CD4-positive, alpha-beta T cell (primary cell): ENCODE measurements around the gene PATJ. TPM values are rescaled to one million over a fixed set of nuclear protein-coding genes. Genes with fewer than 3 reads are reported as not detected.

Experiments
- ATAC-seq: fragments of 200-7000 bp; cut with Tn5 transposase; one replicate; pipeline ENCODE4 v1.10.0; 2022; ENCODE audit warnings: mild to moderate bottlenecking; ENCODE audit not compliant: poor library complexity
- CTCF ChIA-PET: fragments of 350-600 bp; sonication (Branson Sonifier 250); formaldehyde crosslinking; loops from one replicate; lab custom pipeline; 2021; ENCODE audit warnings: antibody characterized with exemption, inconsistent platforms; lab: Charles Lee
- POLR2A ChIA-PET: fragments of 350-600 bp; sonication (Branson Sonifier 250); formaldehyde crosslinking; loops from one replicate; lab custom pipeline; 2021; ENCODE audit warnings: antibody characterized with exemption, inconsistent platforms; lab: Charles Lee
- DNase-seq, 14 experiments: peaks; one replicate each; pipeline ENCODE4 v3.0.0-alpha.2; 2013 to 2020; ENCODE audit warnings: mixed read lengths in 2 of 14
- H3K27ac ChIP-seq, 2 donors: one replicate each; pipeline versions ENCODE4 v1.5.1 to v1.7.0; 2013; ENCODE audit warnings: low read length in 2 of 2, low read depth in 1 of 2, mild to moderate bottlenecking in 1 of 2
- H3K27me3 ChIP-seq, 2 experiments: 1 replicate in 1 of 2; 2 replicates in 1 of 2; pipeline versions ENCODE4 v1.6.1 to v1.7.0; 2013; ENCODE audit warnings: low read length in 2 of 2, control low read depth in 1 of 2, mild to moderate bottlenecking in 1 of 2, moderate library complexity in 1 of 2; ENCODE audit not compliant: insufficient read depth in 2 of 2, control insufficient read depth in 1 of 2
- H3K36me3 ChIP-seq: one replicate; pipeline ENCODE4 v1.6.1; 2013; ENCODE audit warnings: low read length, control low read depth; ENCODE audit not compliant: insufficient read depth
- H3K4me1 ChIP-seq: one replicate; pipeline ENCODE4 v1.6.1; 2013; ENCODE audit warnings: low read length, control low read depth; ENCODE audit not compliant: insufficient read depth
- H3K4me3 ChIP-seq: one replicate; pipeline ENCODE4 v1.5.1; 2013; ENCODE audit warnings: mild to moderate bottlenecking, low read length, moderate library complexity
- H3K9me3 ChIP-seq, 2 experiments: 1 replicate in 1 of 2; 2 replicates in 1 of 2; pipeline versions ENCODE4 v1.6.1 to v1.7.0; 2013; ENCODE audit warnings: low read length in 2 of 2, mild to moderate bottlenecking in 2 of 2, control low read depth in 1 of 2, moderate library complexity in 1 of 2; ENCODE audit not compliant: control insufficient read depth in 1 of 2, insufficient read depth in 1 of 2
- H3K27ac Mint-ChIP-seq: one replicate; pipeline ENCODE4 v1.8.0; 2020; ENCODE audit warnings: mixed read lengths
- H3K27me3 Mint-ChIP-seq: one replicate; pipeline ENCODE4 v1.8.0; 2021; ENCODE audit warnings: mixed read lengths
- H3K36me3 Mint-ChIP-seq: one replicate; pipeline ENCODE4 v1.8.0; 2021; ENCODE audit warnings: low read depth, mixed read lengths
- H3K4me1 Mint-ChIP-seq: one replicate; pipeline ENCODE4 v1.8.0; 2021; ENCODE audit warnings: low read depth, mixed read lengths
- H3K4me3 Mint-ChIP-seq: one replicate; pipeline ENCODE4 v1.8.0; 2020; ENCODE audit warnings: mild to moderate bottlenecking, mixed read lengths
- H3K9me3 Mint-ChIP-seq: one replicate; pipeline ENCODE4 v1.8.0; 2020; ENCODE audit warnings: mixed read lengths
- CTCF ChIP-seq: fragments of 200-600 bp; IDR thresholded peaks from one replicate; pipeline ENCODE4 v1.8.0; 2022; ENCODE audit warnings: antibody characterized with exemption, mild to moderate bottlenecking
- intact Hi-C, 2 experiments: fragments of 100-400 bp; cut with DNase I in 1 of 2; cut with micrococcal nuclease in 1 of 2; formaldehyde crosslinking; loops; one replicate each; pipeline versions ENCODE4 v1.15.1 to v1.9.0; 2023 to 2025; cut with DNase I, micrococcal nuclease
- total RNA-seq, 174 experiments: library from RNA in 2 of 174; stranded (reverse) in 2 of 174; gene quantifications; one replicate each; pipeline ENCODE4 v1.2.3 and lab custom pipeline; 2021 to 2026

The PATJ gene
- total RNA-seq, 2 experiments from 2014 or later = 50.4 to 54.1 TPM

- intact Hi-C loops = no loop called here
- ATAC-seq = no peak
These were observed 445.3 kb downstream of the PATJ start for GRCh38 chr1:62187548-62187947.

GRCh38 chr1:62188111-62188510 is 445.8 kb downstream of the PATJ start:
- intact Hi-C loops = no loop called here
- H3K4me3 ChIP-seq = no peak overlapping the region
- Mint-ChIP-seq H3K27ac (no peak overlapping the region), H3K36me3 (no peaks in the 10 kb centered on the region), H3K9me3 (no peaks in the 10 kb centered on the region), H3K4me1 (no peaks in the 10 kb centered on the region), H3K27me3 (peaks cover 6% of the 10 kb centered on the region), H3K4me3 (no peak overlapping the region)
- H3K4me1 ChIP-seq = no peaks in the 10 kb centered on the region
- peaks cover 0 to 1% of the 10 kb centered on the region in 2 experiments for H3K27me3 ChIP-seq
- POLR2A ChIA-PET = no interaction called here
- no peak overlapping the region for H3K27ac ChIP-seq
- H3K9me3 ChIP-seq = no peaks in the 10 kb centered on the region
- TF ChIP-seq CTCF = no peak
- DNase-seq (no peak), ATAC-seq (no peak)
- CTCF ChIA-PET = no interaction called here
- H3K36me3 ChIP-seq = no peaks in the 10 kb centered on the region

More at GRCh38 chr1:62187548-62187947, 445.3 kb downstream of the PATJ start:
- Mint-ChIP-seq H3K4me1 (no peaks in the 10 kb centered on the region), H3K36me3 (no peaks in the 10 kb centered on the region), H3K9me3 (no peaks in the 10 kb centered on the region), H3K27me3 (peaks cover under 1% of the 10 kb centered on the region), H3K27ac (no peak overlapping the region), H3K4me3 (no peak overlapping the region)
- no peak overlapping the region for H3K27ac ChIP-seq
- H3K36me3 ChIP-seq = no peaks in the 10 kb centered on the region
- no peak for TF ChIP-seq CTCF
- no peaks in the 10 kb centered on the region for H3K27me3 ChIP-seq
- CTCF ChIA-PET = no interaction called here
- POLR2A ChIA-PET = no interaction called here
- H3K4me1 ChIP-seq = no peaks in the 10 kb centered on the region
- H3K4me3 ChIP-seq = no peak overlapping the region
- no peaks in the 10 kb centered on the region for H3K9me3 ChIP-seq
- no peak for DNase-seq

- Mint-ChIP-seq H3K36me3 (no peaks in the 10 kb centered on the region), H3K27ac (no peak within 1 kb of the TSS), H3K4me3 (no peak within 1 kb of the TSS), H3K4me1 (peaks cover 5% of the 10 kb centered on the region), H3K9me3 (no peaks in the 10 kb centered on the region), H3K27me3 (peaks cover 48% of the 10 kb centered on the region)
- POLR2A ChIA-PET = no interaction called here
- intact Hi-C loops = no loop called here
- Histone ChIP-seq H3K4me3 (no peak within 1 kb of the TSS), H3K36me3 (no peaks in the 10 kb centered on the region), H3K27me3 (peaks cover 30 to 42% of the 10 kb centered on the region in 2 experiments), H3K9me3 (no peaks in the 10 kb centered on the region), H3K27ac (no peak within 1 kb of the TSS), H3K4me1 (no peaks in the 10 kb centered on the region)
- CTCF ChIA-PET = no interaction called here
- DNase-seq (no peak), ATAC-seq (no peak)
- no peak for TF ChIP-seq CTCF
These were observed 452.6 kb downstream of the PATJ start, which contains the start of gene L1TD1 for GRCh38 chr1:62194651-62195544. Gene L1TD1, plus strand, starts transcription at chr1:62194849. Its CDS starts 11,780 bp downstream, at chr1:62206629.
